Keratinocyte (primary cell): ENCODE results near the gene S100A12. TPM values are rescaled to one million over a fixed set of nuclear protein-coding genes. Genes with fewer than 3 reads are reported as not detected.

ENCODE experiments used
- DNase-seq: peaks from one replicate; pipeline ENCODE4 v3.0.0-alpha.2; 2011; ENCODE audit warnings: low read depth, missing footprints, low spot score
- FAIRE-seq: peaks from 2 replicates; lab custom pipeline; 2011; peaks lifted over from hg19 to GRCh38; lab: Jason Lieb, UNC
- H2AFZ ChIP-seq: 2 replicates; pipeline ENCODE4 v1.6.0; 2012; ENCODE audit warnings: low read length, control low read depth, inconsistent platforms; ENCODE audit not compliant: control insufficient read depth
- H3K27ac ChIP-seq: 2 replicates; pipeline ENCODE4 v1.5.1; 2011; ENCODE audit warnings: low read length; ENCODE audit not compliant: control insufficient read depth, insufficient read depth
- H3K27me3 ChIP-seq: 3 replicates; pipeline ENCODE4 v1.6.0; 2011; ENCODE audit warnings: low read length; ENCODE audit not compliant: control insufficient read depth, insufficient read depth; ENCODE audit errors: extremely low read depth
- H3K36me3 ChIP-seq, 2 experiments: 2 replicates in 1 of 2; 3 replicates in 1 of 2; pipeline ENCODE4 v1.5.1; 2011; ENCODE audit warnings: low read length in 2 of 2, mild to moderate bottlenecking in 1 of 2; ENCODE audit not compliant: control insufficient read depth in 2 of 2, insufficient read depth in 2 of 2; ENCODE audit errors: extremely low read depth in 1 of 2
- H3K4me1 ChIP-seq: 3 replicates; pipeline ENCODE4 v1.5.1; 2011; ENCODE audit warnings: low read length; ENCODE audit not compliant: control insufficient read depth, insufficient read depth; ENCODE audit errors: extremely low read depth
- H3K4me2 ChIP-seq: 3 replicates; pipeline ENCODE4 v1.6.0; 2011; ENCODE audit warnings: low read depth, low read length; ENCODE audit not compliant: control insufficient read depth, insufficient read depth; ENCODE audit errors: extremely low read depth
- H3K4me3 ChIP-seq, 3 experiments: fragments of 200-600 bp in 1 of 3; sonication (generic) in 1 of 3; 2 replicates in 2 of 3; 3 replicates in 1 of 3; pipeline ENCODE4 v1.5.1; 2011 to 2016; ENCODE audit warnings: low read length in 3 of 3, mild to moderate bottlenecking in 3 of 3, control low read depth in 2 of 3, inconsistent platforms in 1 of 3, low read depth in 1 of 3, mixed read lengths in 1 of 3, mixed run types in 1 of 3, moderate library complexity in 1 of 3; ENCODE audit not compliant: control insufficient read depth in 2 of 3, insufficient read depth in 2 of 3; ENCODE audit errors: extremely low read depth in 1 of 3
- H3K79me2 ChIP-seq: 2 replicates; pipeline ENCODE4 v1.6.0; 2012; ENCODE audit warnings: low read length; ENCODE audit not compliant: control insufficient read depth, insufficient read depth
- H3K9ac ChIP-seq: 3 replicates; pipeline ENCODE4 v1.6.0; 2011; ENCODE audit warnings: low read length; ENCODE audit not compliant: control insufficient read depth, insufficient read depth; ENCODE audit errors: extremely low read depth
- H3K9me1 ChIP-seq: 3 replicates; pipeline ENCODE4 v1.6.0; 2011; ENCODE audit warnings: low read length; ENCODE audit not compliant: control insufficient read depth, insufficient read depth; ENCODE audit errors: extremely low read depth
- H3K9me3 ChIP-seq: 2 replicates; pipeline ENCODE4 v1.5.1; 2012; ENCODE audit warnings: low read depth, low read length; ENCODE audit not compliant: control insufficient read depth
- H4K20me1 ChIP-seq: 3 replicates; pipeline ENCODE4 v1.6.0; 2011; ENCODE audit warnings: low read length; ENCODE audit not compliant: control insufficient read depth, insufficient read depth; ENCODE audit errors: extremely low read depth
- CTCF ChIP-seq, 3 experiments: IDR thresholded peaks in 1 of 3; conservative IDR thresholded peaks in 1 of 3; optimal IDR thresholded peaks in 1 of 3; 2 replicates in 2 of 3; 3 replicates in 1 of 3; pipeline versions ENCODE3 to v1.5.1; 2011; ENCODE audit warnings: low read length in 3 of 3, mild to moderate bottlenecking in 3 of 3, moderate library complexity in 2 of 3, control low read depth in 1 of 3, inconsistent platforms in 1 of 3; ENCODE audit not compliant: insufficient read depth in 2 of 3; ENCODE audit errors: extremely low read depth in 1 of 3
- EZH2 ChIP-seq: IDR thresholded peaks from one replicate; pipeline ENCODE4 v1.6.1; 2012; ENCODE audit warnings: inconsistent platforms, mild to moderate bottlenecking, low read length, moderate library complexity
- dilution Hi-C: fragments of 300-500 bp; cut with MboI; formaldehyde crosslinking; loops from one replicate; pipeline ENCODE4 v1.7.0; 2020; ENCODE audit warnings: low sequenced_read_pairs; ENCODE audit not compliant: extremely low pct_ligation_motif_present
- polyA plus RNA-seq, 5 experiments: library from polyadenylated mRNA; depleted of rRNA in 3 of 5; stranded (reverse) in 3 of 5; stranded (forward) in 1 of 5; unstranded in 1 of 5; fragments of >200 nt; gene quantifications; 1 replicate in 1 of 5; 2 replicates in 3 of 5; 3 replicates in 1 of 5; pipeline versions ENCODE4 v1.2.1 to v1.2.3, GENCODE V29; 2011 to 2012; ENCODE audit warnings: missing spikeins in 2 of 5, low read depth in 1 of 5, low replicate concordance in 1 of 5

The S100A12 gene
- polyA plus RNA-seq, 1 donor (not counting 4 experiments of a cell fraction or from before 2014, with no cell fraction given): 1.5 TPM

- FAIRE-seq: no peak
- Histone ChIP-seq H3K9me3 (no peaks in the 10 kb centered on the region), H3K4me2 (no peak overlapping the region), H3K4me1 (peaks cover 30% of the 10 kb centered on the region), H3K9ac (no peak overlapping the region), H3K9me1 (no peaks in the 10 kb centered on the region), H3K27me3 (no peaks in the 10 kb centered on the region), H4K20me1 (no peaks in the 10 kb centered on the region), H3K4me3 (no peak overlapping the region), H2AFZ (no peak overlapping the region), H3K27ac (no peak overlapping the region), H3K36me3 (no peaks in the 10 kb centered on the region), H3K79me2 (no peaks in the 10 kb centered on the region)
- TF ChIP-seq EZH2 (no peak), CTCF (optimal IDR thresholded peaks at IDR 0.05 in 1 of 3, IDR thresholded peaks at IDR 0.05 in 1 of 3, conservative IDR thresholded peaks at IDR 0.05 in 1 of 3; ENCODE audit: extremely low read depth in 1 of 3, insufficient read depth in 2 of 3, low read length in 3 of 3) (no peak)
- dilution Hi-C loops: no loop called here
- no peak for DNase-seq
Measured at GRCh38 chr1:153374071-153374470, 1.4 kb downstream of the S100A12 start.

GRCh38 chr1:153372571-153372970, 2.9 kb downstream of the S100A12 start:
- peaks cover 30% of the 10 kb centered on the region for H3K4me1 ChIP-seq
- TF ChIP-seq CTCF (optimal IDR thresholded peaks at IDR 0.05 in 1 of 3, IDR thresholded peaks at IDR 0.05 in 1 of 3, conservative IDR thresholded peaks at IDR 0.05 in 1 of 3; ENCODE audit: extremely low read depth in 1 of 3, insufficient read depth in 2 of 3, low read length in 3 of 3) (no peak), EZH2 (no peak)
- dilution Hi-C loops: no loop called here

More at GRCh38 chr1:153372571-153372970, 2.9 kb downstream of the S100A12 start:
- Histone ChIP-seq H4K20me1 (no peaks in the 10 kb centered on the region), H3K4me3 (no peak overlapping the region), H3K79me2 (no peaks in the 10 kb centered on the region), H3K9ac (no peak overlapping the region), H3K27me3 (no peaks in the 10 kb centered on the region), H3K4me2 (no peak overlapping the region), H2AFZ (no peak overlapping the region), H3K9me1 (no peaks in the 10 kb centered on the region), H3K27ac (no peak overlapping the region), H3K36me3 (no peaks in the 10 kb centered on the region), H3K9me3 (no peaks in the 10 kb centered on the region)
- no peak for DNase-seq
- no peak for FAIRE-seq
